Ascending aorta (tissue), 2 donors: ENCODE results near the gene FARP1. TPM values are rescaled to one million over a fixed set of nuclear protein-coding genes. Genes with fewer than 3 reads are reported as not detected.

Source experiments
- DNase-seq, 2 donors: peaks; one replicate each; pipeline ENCODE4 v3.0.0-alpha.2; 2019; ENCODE audit warnings: low spot score in 2 of 2
- H3K27ac ChIP-seq, 2 donors: fragments of 200-600 bp; sonication (generic); one replicate each; pipeline ENCODE4 v1.5.1; 2016 to 2017; ENCODE audit warnings: mild to moderate bottlenecking in 1 of 2
- H3K27me3 ChIP-seq: fragments of 200-600 bp; sonication (generic); one replicate; pipeline ENCODE4 v1.5.1; 2017
- H3K36me3 ChIP-seq, 2 donors: fragments of 200-600 bp; sonication (generic); one replicate each; pipeline ENCODE4 v1.5.1; 2016
- H3K4me1 ChIP-seq, 2 donors: fragments of 200-600 bp; sonication (generic); one replicate each; pipeline ENCODE4 v1.5.1; 2016 to 2017; ENCODE audit warnings: mild to moderate bottlenecking in 1 of 2
- H3K4me3 ChIP-seq, 2 donors: fragments of 200-600 bp; sonication (generic); one replicate each; pipeline ENCODE4 v1.5.1; 2016 to 2017; ENCODE audit warnings: mild to moderate bottlenecking in 1 of 2
- H3K9me3 ChIP-seq, 2 donors: fragments of 200-600 bp; sonication (generic); one replicate each; pipeline ENCODE4 v1.5.1; 2016
- intact Hi-C: fragments of 100-400 bp; cut with DNase I; formaldehyde crosslinking; loops from one replicate; pipeline ENCODE4 v1.15.1; 2023
- total RNA-seq: library from RNA; depleted of rRNA; stranded (reverse); fragments of >200 nt; gene quantifications from one replicate; pipeline ENCODE4 v1.1.0, GENCODE V29; 2016
- TF ChIP-seq, protein P1 (sequence below), 3 experiments: fragments of 200-600 bp in 2 of 3; fragments of 450-650 bp in 1 of 3; sonication (generic) in 2 of 3; IDR thresholded peaks; one replicate each; pipeline ENCODE4 v1.5.1; 2016 to 2019; ENCODE audit warnings: antibody characterized with exemption in 3 of 3, mild to moderate bottlenecking in 1 of 3, moderate library complexity in 1 of 3

The FARP1 gene
- total RNA-seq, 1 donor from 2014 or later = 80.8 TPM

DNA sequence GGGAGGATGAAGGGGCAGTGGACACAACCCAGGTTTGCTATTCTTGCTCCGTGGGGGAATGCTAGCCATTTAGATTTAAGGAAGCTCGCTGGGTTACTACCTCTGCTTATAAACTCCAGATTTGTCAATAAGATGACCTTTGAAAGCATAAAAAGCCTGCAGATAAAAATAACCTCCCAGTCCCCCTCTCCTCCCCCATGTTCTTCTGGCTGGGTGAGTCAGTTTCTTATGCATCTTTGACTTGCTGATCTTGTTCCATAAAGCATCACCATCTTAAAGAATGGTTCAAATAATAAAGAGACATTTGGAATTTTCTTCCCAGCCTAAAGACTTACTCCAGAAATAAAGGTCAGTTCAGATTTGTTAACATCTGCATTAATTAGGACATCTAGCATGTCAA lies 152.5 kb downstream of the FARP1 start:
- H3K27ac ChIP-seq = no peak overlapping the region
- no peaks in the 10 kb centered on the region for H3K9me3 ChIP-seq
- no peak overlapping the region for H3K4me3 ChIP-seq
- intact Hi-C loops = no loop called here
- H3K36me3 ChIP-seq = no peaks in the 10 kb centered on the region
- H3K27me3 ChIP-seq = no peaks in the 10 kb centered on the region
- TF ChIP-seq, protein P1, sequence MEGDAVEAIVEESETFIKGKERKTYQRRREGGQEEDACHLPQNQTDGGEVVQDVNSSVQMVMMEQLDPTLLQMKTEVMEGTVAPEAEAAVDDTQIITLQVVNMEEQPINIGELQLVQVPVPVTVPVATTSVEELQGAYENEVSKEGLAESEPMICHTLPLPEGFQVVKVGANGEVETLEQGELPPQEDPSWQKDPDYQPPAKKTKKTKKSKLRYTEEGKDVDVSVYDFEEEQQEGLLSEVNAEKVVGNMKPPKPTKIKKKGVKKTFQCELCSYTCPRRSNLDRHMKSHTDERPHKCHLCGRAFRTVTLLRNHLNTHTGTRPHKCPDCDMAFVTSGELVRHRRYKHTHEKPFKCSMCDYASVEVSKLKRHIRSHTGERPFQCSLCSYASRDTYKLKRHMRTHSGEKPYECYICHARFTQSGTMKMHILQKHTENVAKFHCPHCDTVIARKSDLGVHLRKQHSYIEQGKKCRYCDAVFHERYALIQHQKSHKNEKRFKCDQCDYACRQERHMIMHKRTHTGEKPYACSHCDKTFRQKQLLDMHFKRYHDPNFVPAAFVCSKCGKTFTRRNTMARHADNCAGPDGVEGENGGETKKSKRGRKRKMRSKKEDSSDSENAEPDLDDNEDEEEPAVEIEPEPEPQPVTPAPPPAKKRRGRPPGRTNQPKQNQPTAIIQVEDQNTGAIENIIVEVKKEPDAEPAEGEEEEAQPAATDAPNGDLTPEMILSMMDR (IDR thresholded peaks at IDR 0.05) = no peak
- H3K4me1 ChIP-seq = no peaks in the 10 kb centered on the region
- DNase-seq = no peak

DNA sequence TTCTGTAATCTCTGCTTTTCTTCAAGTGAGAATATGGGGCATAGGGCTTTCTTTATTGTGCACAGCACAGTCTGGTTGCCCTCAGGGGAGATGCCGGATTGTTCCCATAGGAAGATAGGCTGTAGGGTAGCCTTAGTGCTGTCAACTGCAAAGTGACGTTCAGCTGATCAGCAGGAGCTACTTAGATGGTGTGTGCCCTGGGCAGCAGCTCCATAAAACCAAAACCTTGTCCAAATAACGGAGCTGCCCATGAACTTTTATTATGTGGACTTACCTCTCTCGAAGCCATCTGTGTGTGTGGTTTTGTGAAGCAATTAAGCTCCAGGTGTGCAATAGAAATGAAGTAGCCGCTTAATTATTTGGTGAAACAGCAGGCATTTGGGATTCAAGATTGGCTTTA lies 154.2 kb downstream of the FARP1 start:
- Histone ChIP-seq H3K36me3 (no peaks in the 10 kb centered on the region), H3K27ac (no peak overlapping the region), H3K27me3 (no peaks in the 10 kb centered on the region), H3K4me1 (no peaks in the 10 kb centered on the region), H3K9me3 (no peaks in the 10 kb centered on the region), H3K4me3 (no peak overlapping the region)
- DNase-seq = no peak
- TF ChIP-seq, protein P1 (IDR thresholded peaks at IDR 0.05) = no peak
- intact Hi-C loops = no loop called here

- H3K4me3 ChIP-seq = no peak overlapping the region
- DNase-seq = no peak
- no peaks in the 10 kb centered on the region for H3K4me1 ChIP-seq
- no peaks in the 10 kb centered on the region for H3K9me3 ChIP-seq
- intact Hi-C loops = no loop called here
- no peaks in the 10 kb centered on the region for H3K27me3 ChIP-seq
- no peak overlapping the region for H3K27ac ChIP-seq
- no peaks in the 10 kb centered on the region for H3K36me3 ChIP-seq
- TF ChIP-seq, protein P1 (IDR thresholded peaks at IDR 0.05) = no peak
Observed at GRCh38 chr13:98297745-98298144, 154.9 kb downstream of the FARP1 start.

DNA sequence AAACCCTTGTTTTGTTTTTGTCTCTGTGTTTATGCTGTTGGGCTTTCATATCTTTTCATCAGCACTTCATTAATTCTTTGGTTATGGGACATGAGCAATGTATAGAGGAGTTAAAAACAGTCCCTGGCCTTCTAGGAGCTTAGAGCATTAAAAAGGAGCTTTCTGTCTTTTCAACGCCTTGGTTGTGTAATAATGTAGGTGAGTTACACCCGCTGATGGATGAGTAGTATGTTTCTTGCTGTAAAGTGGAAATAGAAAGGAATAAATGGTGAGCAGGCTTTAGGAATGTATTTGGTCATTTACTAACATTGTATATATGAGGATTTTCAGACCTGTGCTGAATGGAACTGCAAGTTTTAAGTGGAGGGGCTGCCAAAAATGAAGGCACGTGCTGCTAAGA lies 155.7 kb downstream of the FARP1 start:
- no peak for DNase-seq
- H3K36me3 ChIP-seq = no peaks in the 10 kb centered on the region
- no peaks in the 10 kb centered on the region for H3K9me3 ChIP-seq
- TF ChIP-seq, protein P1 (IDR thresholded peaks at IDR 0.05) = no peak
- H3K4me3 ChIP-seq = no peak overlapping the region
- intact Hi-C loops = no loop called here
- H3K27me3 ChIP-seq = no peaks in the 10 kb centered on the region
- no peaks in the 10 kb centered on the region for H3K4me1 ChIP-seq
- no peak overlapping the region for H3K27ac ChIP-seq

GRCh38 chr13:98299235-98299965 lies 156.5 kb downstream of the FARP1 start:
- no peaks in the 10 kb centered on the region for H3K9me3 ChIP-seq
- TF ChIP-seq, protein P1 (IDR thresholded peaks at IDR 0.05) = no peak
- no peaks in the 10 kb centered on the region for H3K36me3 ChIP-seq
- no peak overlapping the region for H3K27ac ChIP-seq
- H3K27me3 ChIP-seq = no peaks in the 10 kb centered on the region
- no peak overlapping the region for H3K4me3 ChIP-seq
- no peak for DNase-seq
- intact Hi-C loops = no loop called here
- H3K4me1 ChIP-seq = no peaks in the 10 kb centered on the region

DNA sequence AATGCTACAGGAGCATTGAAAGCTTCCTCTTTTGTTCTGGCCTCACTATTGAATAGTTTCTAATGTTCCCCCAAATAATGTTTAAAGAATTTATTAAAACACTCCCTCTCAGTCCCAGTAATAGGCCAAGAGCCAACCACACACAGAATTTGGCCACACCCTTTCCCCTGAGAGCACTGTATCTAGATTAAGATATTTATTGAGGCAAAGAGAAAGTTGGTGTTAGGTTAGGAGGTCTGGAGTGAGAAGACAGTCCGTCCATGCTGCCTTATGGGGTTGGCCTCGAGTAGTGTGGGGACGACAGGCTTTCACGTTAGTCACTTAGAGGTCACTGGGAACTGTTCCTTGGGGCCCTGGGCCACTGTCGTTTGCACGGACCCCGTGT lies 157.1 kb downstream of the FARP1 start:
- DNase-seq = no peak
- no peak overlapping the region for H3K27ac ChIP-seq
- no peaks in the 10 kb centered on the region for H3K4me1 ChIP-seq
- H3K9me3 ChIP-seq = no peaks in the 10 kb centered on the region
- intact Hi-C loops = no loop called here
- H3K4me3 ChIP-seq = no peak overlapping the region
- H3K27me3 ChIP-seq = no peaks in the 10 kb centered on the region
- no peaks in the 10 kb centered on the region for H3K36me3 ChIP-seq
- TF ChIP-seq, protein P1 (IDR thresholded peaks at IDR 0.05) = no peak
